Uterus (tissue), 2 donors: ENCODE data around the gene SERPINE2.

ENCODE experiments used
- POLR2A ChIP-seq, 2 donors: fragments of 450-650 bp; IDR thresholded peaks; one replicate each; pipeline ENCODE4 v1.6.1; 2016; ENCODE audit warnings: antibody characterized with exemption in 2 of 2, mild to moderate bottlenecking in 1 of 2, moderate library complexity in 1 of 2
- TF ChIP-seq, protein P1 (sequence below), 4 experiments: fragments of 200-600 bp in 2 of 4; fragments of 450-650 bp in 2 of 4; sonication (generic) in 2 of 4; IDR thresholded peaks; one replicate each; pipeline ENCODE4 v1.5.1; 2016 to 2019; ENCODE audit warnings: antibody characterized with exemption in 4 of 4, mild to moderate bottlenecking in 2 of 4, moderate library complexity in 1 of 4

DNA sequence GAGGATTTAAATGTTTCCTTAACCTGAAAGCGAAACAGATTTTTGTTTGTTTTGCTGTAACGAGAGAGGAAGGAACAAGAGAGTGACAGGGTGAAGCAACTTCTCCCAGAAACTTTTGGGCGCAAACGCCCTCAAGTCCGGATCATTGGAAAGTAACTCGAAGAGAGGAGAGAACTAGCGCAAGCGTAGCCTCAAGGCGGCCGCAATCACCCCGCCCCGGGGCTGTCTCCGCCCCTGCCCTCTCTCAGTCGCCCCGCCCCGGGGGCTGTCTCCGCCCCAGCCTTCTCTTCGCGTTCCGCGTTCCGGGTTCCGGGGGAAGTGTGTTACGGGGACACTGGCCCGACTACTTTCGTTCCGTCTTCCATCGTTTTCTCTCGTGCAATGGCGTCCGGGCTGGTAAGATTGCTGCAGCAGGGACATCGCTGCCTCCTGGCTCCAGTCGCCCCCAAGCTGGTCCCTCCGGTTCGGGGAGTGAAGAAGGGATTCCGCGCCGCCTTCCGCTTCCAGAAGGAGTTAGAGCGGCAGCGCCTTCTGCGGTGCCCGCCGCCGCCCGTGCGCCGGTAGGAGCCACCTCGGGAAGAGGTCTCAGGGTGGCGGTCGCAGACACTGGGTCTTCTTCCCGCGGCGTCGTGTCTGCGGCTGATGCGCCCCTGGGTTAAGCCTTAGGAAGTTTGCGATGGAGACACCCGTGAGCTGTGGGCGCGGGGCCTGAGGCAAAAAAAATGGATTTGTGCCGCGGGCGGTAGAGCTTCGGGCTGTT lies 81.8 kb downstream of the SERPINE2 start, which contains the start of gene MRPL44:
- TF ChIP-seq, protein P1, sequence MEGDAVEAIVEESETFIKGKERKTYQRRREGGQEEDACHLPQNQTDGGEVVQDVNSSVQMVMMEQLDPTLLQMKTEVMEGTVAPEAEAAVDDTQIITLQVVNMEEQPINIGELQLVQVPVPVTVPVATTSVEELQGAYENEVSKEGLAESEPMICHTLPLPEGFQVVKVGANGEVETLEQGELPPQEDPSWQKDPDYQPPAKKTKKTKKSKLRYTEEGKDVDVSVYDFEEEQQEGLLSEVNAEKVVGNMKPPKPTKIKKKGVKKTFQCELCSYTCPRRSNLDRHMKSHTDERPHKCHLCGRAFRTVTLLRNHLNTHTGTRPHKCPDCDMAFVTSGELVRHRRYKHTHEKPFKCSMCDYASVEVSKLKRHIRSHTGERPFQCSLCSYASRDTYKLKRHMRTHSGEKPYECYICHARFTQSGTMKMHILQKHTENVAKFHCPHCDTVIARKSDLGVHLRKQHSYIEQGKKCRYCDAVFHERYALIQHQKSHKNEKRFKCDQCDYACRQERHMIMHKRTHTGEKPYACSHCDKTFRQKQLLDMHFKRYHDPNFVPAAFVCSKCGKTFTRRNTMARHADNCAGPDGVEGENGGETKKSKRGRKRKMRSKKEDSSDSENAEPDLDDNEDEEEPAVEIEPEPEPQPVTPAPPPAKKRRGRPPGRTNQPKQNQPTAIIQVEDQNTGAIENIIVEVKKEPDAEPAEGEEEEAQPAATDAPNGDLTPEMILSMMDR (IDR thresholded peaks at IDR 0.05): peak; percentile 3 to 36 (median 20)
- peak; percentile 64 to 76 for TF ChIP-seq POLR2A (IDR thresholded peaks at IDR 0.05)
